ENCODE results near the gene ITGB3.

The ITGB3 gene

GRCh38 chr17:47240806-47241205 is 12.8 kb upstream of the ITGB3 start:
- Histone ChIP-seq H3F3A (ENCODE audit: control insufficient read depth, insufficient read depth) (no peaks in the 10 kb centered on the region), H3K27me3 (ENCODE audit: control insufficient read depth, low read length) (no peaks in the 10 kb centered on the region), H3K79me2 (ENCODE audit: control insufficient read depth, low read length) (no peaks in the 10 kb centered on the region), H3K27ac (ENCODE audit: low read depth, low read length) (no peak overlapping the region), H4K20me1 (ENCODE audit: control insufficient read depth, insufficient read depth, low read depth, low read length) (no peaks in the 10 kb centered on the region), H3K4me1 (ENCODE audit: control insufficient read depth, low read length) (peaks cover 27% of the 10 kb centered on the region), H3K36me3 (ENCODE audit: control insufficient read depth, low read length) (no peaks in the 10 kb centered on the region), H3K4me2 (ENCODE audit: low read length) (no peak overlapping the region), H3K9me2 (replicated peaks; ENCODE audit: control insufficient read depth, low read length) (no peaks in the 10 kb centered on the region), H3K9me3 (ENCODE audit: control insufficient read depth, insufficient read depth, low read length) (peaks cover 20% of the 10 kb centered on the region), H3K4me3 (ENCODE audit: low read length) (no peak overlapping the region)
- no peak for TF ChIP-seq CTCF (IDR thresholded peaks at IDR 0.05; ENCODE audit: low read depth, low read length, poor library complexity, severe bottlenecking)
- TF ChIP-seq EZH2phosphoT487 (IDR thresholded peaks at IDR 0.05; ENCODE audit: borderline replicate concordance, low read length): no peak

- Histone ChIP-seq H3K27me3 (ENCODE audit: control insufficient read depth, low read length) (no peaks in the 10 kb centered on the region), H3K9me2 (replicated peaks; ENCODE audit: control insufficient read depth, low read length) (no peaks in the 10 kb centered on the region), H3F3A (ENCODE audit: control insufficient read depth, insufficient read depth) (no peaks in the 10 kb centered on the region), H3K4me1 (ENCODE audit: control insufficient read depth, low read length) (peaks cover 27% of the 10 kb centered on the region), H4K20me1 (ENCODE audit: control insufficient read depth, insufficient read depth, low read depth, low read length) (no peaks in the 10 kb centered on the region), H3K27ac (ENCODE audit: low read depth, low read length) (no peak overlapping the region), H3K36me3 (ENCODE audit: control insufficient read depth, low read length) (no peaks in the 10 kb centered on the region), H3K9me3 (ENCODE audit: control insufficient read depth, insufficient read depth, low read length) (peaks cover 5% of the 10 kb centered on the region), H3K79me2 (ENCODE audit: control insufficient read depth, low read length) (no peaks in the 10 kb centered on the region), H3K4me2 (ENCODE audit: low read length) (no peak overlapping the region), H3K4me3 (ENCODE audit: low read length) (no peak overlapping the region)
- TF ChIP-seq EZH2phosphoT487 (IDR thresholded peaks at IDR 0.05; ENCODE audit: borderline replicate concordance, low read length) (no peak), CTCF (IDR thresholded peaks at IDR 0.05; ENCODE audit: low read depth, low read length, poor library complexity, severe bottlenecking) (no peak)
Observed at GRCh38 chr17:47242648-47243047, 11.0 kb upstream of the ITGB3 start.

- Histone ChIP-seq H3K36me3 (ENCODE audit: control insufficient read depth, low read length) (no peaks in the 10 kb centered on the region), H3F3A (ENCODE audit: control insufficient read depth, insufficient read depth) (no peaks in the 10 kb centered on the region), H3K9me3 (ENCODE audit: control insufficient read depth, insufficient read depth, low read length) (no peaks in the 10 kb centered on the region), H3K27me3 (ENCODE audit: control insufficient read depth, low read length) (no peaks in the 10 kb centered on the region), H3K4me2 (ENCODE audit: low read length) (peak overlapping the region; percentile 43), H3K79me2 (ENCODE audit: control insufficient read depth, low read length) (no peaks in the 10 kb centered on the region), H3K27ac (ENCODE audit: low read depth, low read length) (no peak overlapping the region; the same call in 1 of the 2 replicates), H4K20me1 (ENCODE audit: control insufficient read depth, insufficient read depth, low read depth, low read length) (no peaks in the 10 kb centered on the region), H3K4me1 (ENCODE audit: control insufficient read depth, low read length) (peaks cover 27% of the 10 kb centered on the region), H3K9me2 (replicated peaks; ENCODE audit: control insufficient read depth, low read length) (no peaks in the 10 kb centered on the region), H3K4me3 (ENCODE audit: low read length) (no peak overlapping the region; the same call in 1 of the 2 replicates)
- TF ChIP-seq CTCF (IDR thresholded peaks at IDR 0.05; ENCODE audit: low read depth, low read length, poor library complexity, severe bottlenecking) (no peak), EZH2phosphoT487 (IDR thresholded peaks at IDR 0.05; ENCODE audit: borderline replicate concordance, low read length) (no peak)
Observed at GRCh38 chr17:47243737-47244598, 9.7 kb upstream of the ITGB3 start.

All from DOHH2 (cell line).